ENCODE results near the gene SEC61B.

DNA sequence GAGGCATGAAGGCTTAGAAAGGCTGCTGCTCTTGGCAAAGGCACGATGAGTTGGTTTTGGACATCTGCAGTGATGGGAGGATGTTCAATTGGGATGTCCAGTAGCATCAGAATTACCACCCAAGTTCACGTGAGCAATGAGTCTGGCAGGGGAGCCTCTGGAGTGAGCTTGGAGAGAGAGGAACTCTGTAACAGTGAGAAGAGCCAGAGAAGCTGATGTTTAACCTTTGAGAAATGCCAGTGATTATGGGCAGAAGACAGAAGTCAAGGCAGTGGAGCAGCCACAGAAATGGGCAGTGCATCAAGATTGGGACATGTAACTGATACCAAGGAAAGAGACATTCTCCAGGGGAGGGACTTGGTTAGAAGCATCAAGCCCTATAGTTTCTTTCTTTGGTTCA lies 39.8 kb downstream of the SEC61B start:
- TF ChIP-seq, protein P1, sequence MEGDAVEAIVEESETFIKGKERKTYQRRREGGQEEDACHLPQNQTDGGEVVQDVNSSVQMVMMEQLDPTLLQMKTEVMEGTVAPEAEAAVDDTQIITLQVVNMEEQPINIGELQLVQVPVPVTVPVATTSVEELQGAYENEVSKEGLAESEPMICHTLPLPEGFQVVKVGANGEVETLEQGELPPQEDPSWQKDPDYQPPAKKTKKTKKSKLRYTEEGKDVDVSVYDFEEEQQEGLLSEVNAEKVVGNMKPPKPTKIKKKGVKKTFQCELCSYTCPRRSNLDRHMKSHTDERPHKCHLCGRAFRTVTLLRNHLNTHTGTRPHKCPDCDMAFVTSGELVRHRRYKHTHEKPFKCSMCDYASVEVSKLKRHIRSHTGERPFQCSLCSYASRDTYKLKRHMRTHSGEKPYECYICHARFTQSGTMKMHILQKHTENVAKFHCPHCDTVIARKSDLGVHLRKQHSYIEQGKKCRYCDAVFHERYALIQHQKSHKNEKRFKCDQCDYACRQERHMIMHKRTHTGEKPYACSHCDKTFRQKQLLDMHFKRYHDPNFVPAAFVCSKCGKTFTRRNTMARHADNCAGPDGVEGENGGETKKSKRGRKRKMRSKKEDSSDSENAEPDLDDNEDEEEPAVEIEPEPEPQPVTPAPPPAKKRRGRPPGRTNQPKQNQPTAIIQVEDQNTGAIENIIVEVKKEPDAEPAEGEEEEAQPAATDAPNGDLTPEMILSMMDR (IDR thresholded peaks at IDR 0.05; ENCODE audit: low read depth, low read length) = no peak
- TF ChIP-seq EZH2phosphoT487 (IDR thresholded peaks at IDR 0.05; ENCODE audit: low read depth) = no peak

Data from OCI-LY3 (cell line).